Suprapubic skin (tissue), 4 donors: ENCODE results near the gene CISH. TPM values are rescaled to one million over a fixed set of nuclear protein-coding genes. Genes with fewer than 3 reads are reported as not detected.

Source experiments
- DNase-seq, 2 donors: peaks; one replicate each; pipeline ENCODE4 v3.0.0-alpha.2; 2019; ENCODE audit warnings: low spot score in 2 of 2
- H3K27ac ChIP-seq: fragments of 200-600 bp; sonication (generic); one replicate; pipeline ENCODE4 v1.5.1; 2019
- H3K27me3 ChIP-seq: fragments of 200-600 bp; sonication (generic); one replicate; pipeline ENCODE4 v1.5.1; 2019
- H3K36me3 ChIP-seq: fragments of 200-600 bp; sonication (generic); one replicate; pipeline ENCODE4 v1.5.1; 2019
- H3K4me1 ChIP-seq: fragments of 200-600 bp; sonication (generic); one replicate; pipeline ENCODE4 v1.5.1; 2019
- H3K4me3 ChIP-seq: fragments of 200-600 bp; sonication (generic); one replicate; pipeline ENCODE4 v1.5.1; 2019; ENCODE audit warnings: mild to moderate bottlenecking
- H3K9me3 ChIP-seq: fragments of 200-600 bp; sonication (generic); one replicate; pipeline ENCODE4 v1.5.1; 2019
- EP300 ChIP-seq: sonication (generic); formaldehyde crosslinking; IDR thresholded peaks from one replicate; pipeline ENCODE4 v1.6.1; 2017; ENCODE audit warnings: antibody characterized with exemption
- POLR2A ChIP-seq, 2 donors: fragments of 450-650 bp; IDR thresholded peaks; one replicate each; pipeline ENCODE4 v1.6.1; 2017; ENCODE audit warnings: antibody characterized with exemption in 2 of 2, mild to moderate bottlenecking in 2 of 2, moderate library complexity in 2 of 2
- POLR2AphosphoS5 ChIP-seq, 3 donors: sonication (generic); formaldehyde crosslinking; IDR thresholded peaks; one replicate each; pipeline ENCODE4 v1.6.1; 2017; ENCODE audit warnings: antibody characterized with exemption in 3 of 3
- WGBS: methylation state at CpG from one replicate; pipeline ENCODE4 v1.1.5; 2018; 5-methylcytosine and 5-hydroxymethylcytosine counted together
- total RNA-seq, 4 donors: library from RNA; depleted of rRNA; stranded (reverse); fragments of >200 nt; gene quantifications; one replicate each; pipeline ENCODE4 v1.1.0, GENCODE V29; 2016
- TF ChIP-seq, protein P1 (sequence below), 2 donors: fragments of 200-600 bp in 1 of 2; fragments of 450-650 bp in 1 of 2; sonication (generic) in 1 of 2; IDR thresholded peaks; one replicate each; pipeline ENCODE4 v1.5.1; 2016 to 2019; ENCODE audit warnings: antibody characterized with exemption in 2 of 2, mild to moderate bottlenecking in 1 of 2, moderate library complexity in 1 of 2

The CISH gene
- total RNA-seq, 4 donors from 2014 or later, result 12.8 to 20.5 (median 14.7) TPM

DNA sequence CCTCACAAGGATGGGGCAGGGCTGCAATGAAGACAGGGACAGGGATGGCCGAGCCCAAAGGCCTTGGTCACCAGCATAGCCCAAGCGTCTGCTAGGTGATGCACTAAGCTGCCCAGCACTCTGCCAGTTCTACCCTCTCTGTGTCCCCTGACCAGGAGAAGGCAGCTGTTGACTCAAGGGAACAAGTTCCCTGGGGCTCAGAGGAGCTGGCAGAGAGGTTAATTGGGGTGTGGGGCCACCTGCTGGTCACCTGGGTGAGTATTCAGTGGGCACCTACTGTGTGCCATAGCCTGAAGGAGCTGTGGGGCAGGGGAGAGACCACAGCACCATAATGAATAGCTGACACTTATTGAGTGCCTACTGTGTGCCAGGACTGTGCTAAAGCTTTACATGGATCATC, 41.1 kb upstream of the CISH start:
- Histone ChIP-seq H3K9me3 (no peaks in the 10 kb centered on the region), H3K36me3 (peaks cover 14% of the 10 kb centered on the region), H3K27ac (no peak overlapping the region), H3K4me1 (no peaks in the 10 kb centered on the region), H3K4me3 (no peak overlapping the region), H3K27me3 (no peaks in the 10 kb centered on the region)
- TF ChIP-seq POLR2A (IDR thresholded peaks at IDR 0.05), result no peak
- TF ChIP-seq POLR2AphosphoS5 (IDR thresholded peaks at IDR 0.05), result no peak
- TF ChIP-seq, protein P1, sequence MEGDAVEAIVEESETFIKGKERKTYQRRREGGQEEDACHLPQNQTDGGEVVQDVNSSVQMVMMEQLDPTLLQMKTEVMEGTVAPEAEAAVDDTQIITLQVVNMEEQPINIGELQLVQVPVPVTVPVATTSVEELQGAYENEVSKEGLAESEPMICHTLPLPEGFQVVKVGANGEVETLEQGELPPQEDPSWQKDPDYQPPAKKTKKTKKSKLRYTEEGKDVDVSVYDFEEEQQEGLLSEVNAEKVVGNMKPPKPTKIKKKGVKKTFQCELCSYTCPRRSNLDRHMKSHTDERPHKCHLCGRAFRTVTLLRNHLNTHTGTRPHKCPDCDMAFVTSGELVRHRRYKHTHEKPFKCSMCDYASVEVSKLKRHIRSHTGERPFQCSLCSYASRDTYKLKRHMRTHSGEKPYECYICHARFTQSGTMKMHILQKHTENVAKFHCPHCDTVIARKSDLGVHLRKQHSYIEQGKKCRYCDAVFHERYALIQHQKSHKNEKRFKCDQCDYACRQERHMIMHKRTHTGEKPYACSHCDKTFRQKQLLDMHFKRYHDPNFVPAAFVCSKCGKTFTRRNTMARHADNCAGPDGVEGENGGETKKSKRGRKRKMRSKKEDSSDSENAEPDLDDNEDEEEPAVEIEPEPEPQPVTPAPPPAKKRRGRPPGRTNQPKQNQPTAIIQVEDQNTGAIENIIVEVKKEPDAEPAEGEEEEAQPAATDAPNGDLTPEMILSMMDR (IDR thresholded peaks at IDR 0.05), result no peak
- TF ChIP-seq EP300, result no peak
- WGBS, result no CpG with 5 or more reads among the region's 2 CpGs
- no peak for DNase-seq

DNA sequence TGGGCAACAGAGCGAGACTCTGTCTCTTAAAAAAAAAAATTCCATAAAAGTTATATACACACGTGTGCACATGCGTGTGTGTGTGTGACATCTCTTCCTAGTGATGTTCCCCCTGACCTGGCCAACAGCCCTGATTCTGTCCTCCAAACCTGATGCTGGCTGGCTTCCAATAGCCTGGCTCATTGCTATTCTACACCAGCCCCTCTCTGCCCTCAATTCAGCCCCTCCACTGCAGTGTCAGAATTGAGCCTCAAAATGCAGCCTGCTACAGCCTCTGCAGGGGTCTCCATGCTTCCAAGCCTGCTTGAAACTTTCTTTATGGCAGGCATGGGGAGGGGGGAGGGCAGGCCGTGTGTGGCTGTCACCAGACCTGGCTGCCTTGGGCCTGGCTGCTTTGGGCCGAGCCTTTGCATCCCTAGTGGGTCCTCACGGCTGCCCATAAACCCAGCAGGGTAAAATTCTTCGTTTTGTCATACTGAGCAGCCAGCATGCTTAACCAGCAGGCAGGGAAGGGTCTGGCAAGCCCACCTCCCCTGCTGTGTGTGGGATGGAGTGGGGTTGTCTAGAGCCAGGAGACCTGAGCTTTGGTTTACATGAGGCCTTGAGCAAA, 40.5 kb upstream of the CISH start:
- no peak for TF ChIP-seq POLR2AphosphoS5 (IDR thresholded peaks at IDR 0.05)
- TF ChIP-seq POLR2A (IDR thresholded peaks at IDR 0.05), result no peak
- TF ChIP-seq, protein P1 (IDR thresholded peaks at IDR 0.05), result no peak
- no peak for TF ChIP-seq EP300
- Histone ChIP-seq H3K9me3 (no peaks in the 10 kb centered on the region), H3K36me3 (peaks cover 21% of the 10 kb centered on the region), H3K4me3 (no peak overlapping the region), H3K27me3 (no peaks in the 10 kb centered on the region), H3K4me1 (no peaks in the 10 kb centered on the region), H3K27ac (no peak overlapping the region)
- 67% methylated on average over 7 of the region's 7 CpGs for WGBS
- DNase-seq, result no peak

DNA sequence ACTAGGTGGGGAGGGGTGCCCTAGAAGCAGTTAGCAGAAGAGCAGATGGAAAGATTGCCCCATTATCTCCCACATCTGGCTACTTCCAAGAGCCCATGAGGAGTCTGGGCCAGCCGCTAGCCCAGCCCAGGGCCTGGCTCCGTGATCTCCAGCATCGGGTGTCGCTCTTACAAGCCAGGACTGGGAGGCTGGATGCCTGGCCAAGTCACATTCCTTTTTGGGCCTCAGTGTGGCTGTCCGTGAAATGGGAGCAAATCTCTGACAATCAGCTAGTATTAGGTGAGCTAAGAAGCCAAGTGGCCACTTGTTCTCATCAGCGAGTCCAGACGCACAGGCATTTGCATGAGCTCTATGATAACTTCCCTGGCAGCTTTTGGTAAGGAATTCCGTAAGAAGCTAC, 39.9 kb upstream of the CISH start:
- Histone ChIP-seq H3K27me3 (no peaks in the 10 kb centered on the region), H3K4me1 (no peaks in the 10 kb centered on the region), H3K9me3 (no peaks in the 10 kb centered on the region), H3K4me3 (no peak overlapping the region), H3K36me3 (peaks cover 27% of the 10 kb centered on the region), H3K27ac (no peak overlapping the region)
- DNase-seq, result no peak
- TF ChIP-seq, protein P1 (IDR thresholded peaks at IDR 0.05), result no peak
- no peak for TF ChIP-seq POLR2AphosphoS5 (IDR thresholded peaks at IDR 0.05)
- WGBS, result 62% methylated on average over 2 of the region's 8 CpGs

DNA sequence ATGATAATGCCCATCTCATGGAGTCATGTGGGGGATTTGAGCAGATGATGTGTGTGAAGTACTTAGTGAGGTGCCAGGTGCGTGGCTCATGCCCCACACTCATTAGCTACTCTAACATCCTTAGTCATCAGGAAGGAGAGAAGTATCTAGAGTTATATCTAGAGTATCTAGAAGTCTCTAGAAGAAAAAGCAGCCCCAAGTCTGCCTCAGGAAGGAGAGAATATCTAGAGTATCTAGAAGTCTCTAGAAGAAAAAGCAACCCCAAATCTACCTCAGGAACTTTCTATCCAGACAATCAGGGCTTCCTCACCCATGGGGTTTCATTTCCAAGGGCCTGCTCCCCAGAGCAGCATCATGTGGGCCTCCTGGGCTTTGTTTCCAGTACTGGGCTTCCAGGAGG, 38.4 kb upstream of the CISH start:
- Histone ChIP-seq H3K36me3 (peaks cover 41% of the 10 kb centered on the region), H3K4me3 (no peak overlapping the region), H3K4me1 (no peaks in the 10 kb centered on the region), H3K27me3 (no peaks in the 10 kb centered on the region), H3K9me3 (no peaks in the 10 kb centered on the region), H3K27ac (no peak overlapping the region)
- TF ChIP-seq, protein P1 (IDR thresholded peaks at IDR 0.05), result no peak
- 100% methylated on average over 1 of the region's 1 CpG for WGBS
- no peak for DNase-seq

DNA sequence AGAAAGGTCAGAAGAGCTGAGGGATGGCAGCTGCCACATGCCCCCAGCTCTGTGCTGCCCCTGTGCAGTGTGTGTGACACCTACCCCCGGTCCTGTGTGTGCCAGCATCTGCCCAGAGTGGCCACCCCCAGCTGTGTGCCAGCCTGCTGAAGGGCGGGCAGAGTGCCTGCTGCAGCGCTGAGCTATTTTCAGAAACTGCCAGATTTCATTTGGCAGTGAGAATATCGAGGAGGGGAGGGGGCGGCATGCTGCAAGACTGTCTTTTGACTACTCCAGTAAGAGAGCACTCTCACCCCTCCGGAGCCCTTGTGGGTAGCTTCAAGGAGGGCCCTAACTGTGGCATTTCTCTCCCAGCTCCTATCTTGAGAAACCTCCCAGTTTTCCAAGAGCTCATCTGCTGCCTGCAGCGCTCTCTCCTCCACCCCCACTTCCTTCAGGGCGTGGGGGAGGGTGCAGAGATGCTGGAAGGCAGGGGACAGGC, 37.9 kb upstream of the CISH start:
- Histone ChIP-seq H3K9me3 (no peaks in the 10 kb centered on the region), H3K4me3 (no peak overlapping the region), H3K36me3 (peaks cover 46% of the 10 kb centered on the region), H3K4me1 (no peaks in the 10 kb centered on the region), H3K27me3 (no peaks in the 10 kb centered on the region), H3K27ac (no peak overlapping the region)
- no peak for DNase-seq
- 80% methylated on average over 2 of the region's 8 CpGs for WGBS
- TF ChIP-seq, protein P1 (IDR thresholded peaks at IDR 0.05), result no peak
- TF ChIP-seq POLR2AphosphoS5 (IDR thresholded peaks at IDR 0.05) (no peak), POLR2A (IDR thresholded peaks at IDR 0.05) (no peak), EP300 (no peak)
